ENCODE results near the gene STK16.

DNA sequence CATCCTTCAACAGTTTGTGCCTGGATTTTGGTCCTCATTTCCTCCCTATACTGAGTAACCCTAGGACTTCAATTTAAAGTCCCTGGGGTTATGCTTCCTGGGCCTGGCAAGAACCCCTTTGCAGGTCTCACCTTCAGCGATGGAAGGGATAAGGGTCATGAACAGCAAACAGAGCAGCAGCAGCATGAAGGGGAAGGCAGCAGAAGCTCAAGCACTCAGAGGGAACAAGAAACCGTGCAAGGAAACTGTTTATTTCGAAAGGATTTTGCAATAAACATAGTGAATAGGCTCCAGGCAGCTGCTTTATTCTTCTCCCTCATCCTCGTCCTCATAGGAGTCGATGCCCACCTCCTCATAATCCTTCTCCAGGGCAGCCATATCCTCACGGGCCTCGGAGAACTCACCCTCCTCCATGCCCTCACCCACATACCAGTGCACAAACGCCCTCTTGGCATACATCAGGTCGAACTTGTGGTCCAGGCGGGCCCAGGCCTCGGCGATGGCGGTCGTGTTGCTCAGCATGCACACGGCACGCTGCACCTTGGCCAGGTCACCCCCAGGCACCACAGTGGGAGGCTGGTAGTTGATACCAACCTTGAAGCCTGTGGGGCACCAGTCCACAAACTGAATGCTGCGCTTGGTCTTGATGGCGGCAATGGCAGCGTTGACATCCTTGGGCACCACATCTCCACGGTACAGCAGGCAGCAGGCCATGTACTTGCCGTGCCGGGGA is 4.9 kb downstream of the STK16 start:
- TF ChIP-seq, protein P1, sequence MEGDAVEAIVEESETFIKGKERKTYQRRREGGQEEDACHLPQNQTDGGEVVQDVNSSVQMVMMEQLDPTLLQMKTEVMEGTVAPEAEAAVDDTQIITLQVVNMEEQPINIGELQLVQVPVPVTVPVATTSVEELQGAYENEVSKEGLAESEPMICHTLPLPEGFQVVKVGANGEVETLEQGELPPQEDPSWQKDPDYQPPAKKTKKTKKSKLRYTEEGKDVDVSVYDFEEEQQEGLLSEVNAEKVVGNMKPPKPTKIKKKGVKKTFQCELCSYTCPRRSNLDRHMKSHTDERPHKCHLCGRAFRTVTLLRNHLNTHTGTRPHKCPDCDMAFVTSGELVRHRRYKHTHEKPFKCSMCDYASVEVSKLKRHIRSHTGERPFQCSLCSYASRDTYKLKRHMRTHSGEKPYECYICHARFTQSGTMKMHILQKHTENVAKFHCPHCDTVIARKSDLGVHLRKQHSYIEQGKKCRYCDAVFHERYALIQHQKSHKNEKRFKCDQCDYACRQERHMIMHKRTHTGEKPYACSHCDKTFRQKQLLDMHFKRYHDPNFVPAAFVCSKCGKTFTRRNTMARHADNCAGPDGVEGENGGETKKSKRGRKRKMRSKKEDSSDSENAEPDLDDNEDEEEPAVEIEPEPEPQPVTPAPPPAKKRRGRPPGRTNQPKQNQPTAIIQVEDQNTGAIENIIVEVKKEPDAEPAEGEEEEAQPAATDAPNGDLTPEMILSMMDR (IDR thresholded peaks at IDR 0.05 in 4 of 5, conservative IDR thresholded peaks at IDR 0.05 in 1 of 5) = no peak
- no peak for TF ChIP-seq POLR2A (IDR thresholded peaks at IDR 0.05)
